HG03520 (cell line): Measurements from ENCODE around the gene ARX.

Source experiments
- ATAC-seq: cut with Tn5 transposase; IDR thresholded peaks from one replicate; pipeline ENCODE4 v1.9.1; 2021; ENCODE audit warnings: mild to moderate bottlenecking, moderate library complexity; ENCODE audit not compliant: unreplicated experiment

ARX gene

GRCh38 chrX:25015486-25016360 lies at the start of gene ARX:
Gene ARX (minus strand): TSS chrX:25015965. CDS start chrX:25015737, 228 bp downstream.
- no peak for ATAC-seq

GRCh38 chrX:25059273-25059672 lies 43.5 kb upstream of the ARX start:
- ATAC-seq, result no peak

- no peak for ATAC-seq
Observed at GRCh38 chrX:25052798-25053534, 37.2 kb upstream of the ARX start.

- no peak for ATAC-seq
Observed at GRCh38 chrX:25049971-25050370, 34.2 kb upstream of the ARX start.

GRCh38 chrX:25049357-25049756 lies 33.6 kb upstream of the ARX start:
- no peak for ATAC-seq

- ATAC-seq, result no peak
Observed at GRCh38 chrX:25048178-25048577, 32.4 kb upstream of the ARX start.

- ATAC-seq, result no peak
Observed at GRCh38 chrX:25043192-25043591, 27.4 kb upstream of the ARX start.

- ATAC-seq, result no peak
Observed at GRCh38 chrX:25039036-25039435, 23.3 kb upstream of the ARX start.

GRCh38 chrX:25034889-25035288 lies 19.1 kb upstream of the ARX start:
- ATAC-seq, result no peak

- no peak for ATAC-seq
Observed at GRCh38 chrX:25029288-25029825, 13.6 kb upstream of the ARX start.

- no peak for ATAC-seq
Observed at GRCh38 chrX:25028726-25029125, 13.0 kb upstream of the ARX start.

- ATAC-seq, result no peak
Observed at GRCh38 chrX:25026576-25026975, 10.8 kb upstream of the ARX start.

GRCh38 chrX:25025615-25026014 lies 9.8 kb upstream of the ARX start:
- ATAC-seq, result no peak

GRCh38 chrX:25023908-25024307 lies 8.1 kb upstream of the ARX start:
- no peak for ATAC-seq

GRCh38 chrX:25022499-25023325 lies 6.9 kb upstream of the ARX start:
- no peak for ATAC-seq

GRCh38 chrX:25020905-25021449 lies 5.2 kb upstream of the ARX start:
- peak; percentile 56 for ATAC-seq

GRCh38 chrX:25020391-25020904 lies 4.7 kb upstream of the ARX start:
- ATAC-seq, result peak; percentile 8

GRCh38 chrX:25019707-25020390 lies 4.1 kb upstream of the ARX start:
- ATAC-seq, result no peak

GRCh38 chrX:25018682-25019081 lies 2.9 kb upstream of the ARX start:
- ATAC-seq, result no peak
